OCI-LY1 (cell line): Measurements from ENCODE around the gene TMEM37.

Experiments
- EZH2 ChIP-seq: fragments of 200-600 bp; sonication (generic), shearing (Covaris generic); IDR thresholded peaks from 2 replicates; pipeline ENCODE4 v1.8.0; 2017; ENCODE audit warnings: borderline replicate concordance, mixed run types, mild to moderate bottlenecking, antibody characterized with exemption, low read length, moderate library complexity, mixed read lengths
- TF ChIP-seq, protein P1 (sequence below): fragments of 200-600 bp; sonication (generic), shearing (Covaris generic); IDR thresholded peaks from 2 replicates; pipeline ENCODE4 v1.5.1; 2017; ENCODE audit warnings: mild to moderate bottlenecking, antibody characterized with exemption, low read length, moderate library complexity, mixed read lengths

- TF ChIP-seq, protein P1, sequence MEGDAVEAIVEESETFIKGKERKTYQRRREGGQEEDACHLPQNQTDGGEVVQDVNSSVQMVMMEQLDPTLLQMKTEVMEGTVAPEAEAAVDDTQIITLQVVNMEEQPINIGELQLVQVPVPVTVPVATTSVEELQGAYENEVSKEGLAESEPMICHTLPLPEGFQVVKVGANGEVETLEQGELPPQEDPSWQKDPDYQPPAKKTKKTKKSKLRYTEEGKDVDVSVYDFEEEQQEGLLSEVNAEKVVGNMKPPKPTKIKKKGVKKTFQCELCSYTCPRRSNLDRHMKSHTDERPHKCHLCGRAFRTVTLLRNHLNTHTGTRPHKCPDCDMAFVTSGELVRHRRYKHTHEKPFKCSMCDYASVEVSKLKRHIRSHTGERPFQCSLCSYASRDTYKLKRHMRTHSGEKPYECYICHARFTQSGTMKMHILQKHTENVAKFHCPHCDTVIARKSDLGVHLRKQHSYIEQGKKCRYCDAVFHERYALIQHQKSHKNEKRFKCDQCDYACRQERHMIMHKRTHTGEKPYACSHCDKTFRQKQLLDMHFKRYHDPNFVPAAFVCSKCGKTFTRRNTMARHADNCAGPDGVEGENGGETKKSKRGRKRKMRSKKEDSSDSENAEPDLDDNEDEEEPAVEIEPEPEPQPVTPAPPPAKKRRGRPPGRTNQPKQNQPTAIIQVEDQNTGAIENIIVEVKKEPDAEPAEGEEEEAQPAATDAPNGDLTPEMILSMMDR, result no peak
- no peak for TF ChIP-seq EZH2
Observed at GRCh38 chr2:119417908-119418307, 13.7 kb upstream of the TMEM37 start.
